H7 (cell line): ENCODE measurements around the gene BRD7. TPM values are rescaled to one million over a fixed set of nuclear protein-coding genes. Genes with fewer than 3 reads are reported as not detected.

Source experiments
- DNase-seq: peaks from one replicate; pipeline ENCODE4 v3.0.0; 2012
- H3K27me3 ChIP-seq: 2 replicates; pipeline ENCODE4 v1.6.0; 2011; ENCODE audit warnings: mild to moderate bottlenecking, low read length; ENCODE audit not compliant: control insufficient read depth, insufficient read depth
- H3K36me3 ChIP-seq: replicated peaks from 2 replicates; pipeline ENCODE4 v1.5.1; 2011; ENCODE audit warnings: low read length; ENCODE audit not compliant: control insufficient read depth, insufficient read depth
- H3K4me3 ChIP-seq: 2 replicates; pipeline ENCODE4 v1.5.1; 2011; ENCODE audit warnings: low read depth, mild to moderate bottlenecking, control low read depth, low read length, moderate library complexity; ENCODE audit not compliant: insufficient read depth
- total RNA-seq: library from RNA; depleted of rRNA; stranded (reverse); fragments of >200 nt; shearing (Covaris generic); gene quantifications from 2 replicates; pipeline ENCODE4 v1.2.3, GENCODE V29; 2014

Gene BRD7
- total RNA-seq, 1 experiment from 2014 or later, result 86.5 TPM

- no peak overlapping the region for H3K4me3 ChIP-seq
- peaks cover 22% of the 10 kb centered on the region for H3K36me3 ChIP-seq
- no peaks in the 10 kb centered on the region for H3K27me3 ChIP-seq
- peak; percentile 41 for DNase-seq
Measured at GRCh38 chr16:50313596-50314478, 55.0 kb downstream of the BRD7 start.

- Histone ChIP-seq H3K4me3 (no peak overlapping the region), H3K36me3 (peaks cover 19% of the 10 kb centered on the region), H3K27me3 (no peaks in the 10 kb centered on the region)
- DNase-seq, result peak; percentile 58
Measured at GRCh38 chr16:50311891-50312501, 56.8 kb downstream of the BRD7 start.

- DNase-seq, result peak; percentile 37
- no peaks in the 10 kb centered on the region for H3K27me3 ChIP-seq
- H3K4me3 ChIP-seq, result no peak overlapping the region
- H3K36me3 ChIP-seq, result peaks cover 13% of the 10 kb centered on the region
Measured at GRCh38 chr16:50311134-50311528, 57.7 kb downstream of the BRD7 start.

GRCh38 chr16:50310308-50311133 is 58.3 kb downstream of the BRD7 start:
- H3K36me3 ChIP-seq, result peaks cover 7% of the 10 kb centered on the region
- no peak overlapping the region for H3K4me3 ChIP-seq
- DNase-seq, result peak; percentile 70
- no peaks in the 10 kb centered on the region for H3K27me3 ChIP-seq

GRCh38 chr16:50309527-50310307 is 59.1 kb downstream of the BRD7 start:
- no peak overlapping the region for H3K4me3 ChIP-seq
- H3K36me3 ChIP-seq, result no peaks in the 10 kb centered on the region
- H3K27me3 ChIP-seq, result no peaks in the 10 kb centered on the region
- peak; percentile 65 for DNase-seq

- peak; percentile 50 for DNase-seq
Measured at GRCh38 chr16:50309156-50309526, 59.6 kb downstream of the BRD7 start.

GRCh38 chr16:50308237-50308965 is 60.4 kb downstream of the BRD7 start:
- Histone ChIP-seq H3K36me3 (no peaks in the 10 kb centered on the region), H3K4me3 (no peak overlapping the region), H3K27me3 (no peaks in the 10 kb centered on the region)
- DNase-seq, result peak; percentile 43

More at GRCh38 chr16:50309156-50309526, 59.6 kb downstream of the BRD7 start:
- no peaks in the 10 kb centered on the region for H3K36me3 ChIP-seq
- no peak overlapping the region for H3K4me3 ChIP-seq
- no peaks in the 10 kb centered on the region for H3K27me3 ChIP-seq

- H3K36me3 ChIP-seq, result no peaks in the 10 kb centered on the region
- no peak overlapping the region for H3K4me3 ChIP-seq
- H3K27me3 ChIP-seq, result no peaks in the 10 kb centered on the region
- DNase-seq, result peak; percentile 43
Measured at GRCh38 chr16:50306287-50306686, 62.5 kb downstream of the BRD7 start.

- H3K36me3 ChIP-seq, result no peaks in the 10 kb centered on the region
- H3K4me3 ChIP-seq, result no peak overlapping the region
- peak; percentile 79 for DNase-seq
- no peaks in the 10 kb centered on the region for H3K27me3 ChIP-seq
Measured at GRCh38 chr16:50305441-50306061, 63.2 kb downstream of the BRD7 start.

GRCh38 chr16:50304467-50305440 is 64.0 kb downstream of the BRD7 start:
- no peaks in the 10 kb centered on the region for H3K36me3 ChIP-seq
- peak; percentile 43 for DNase-seq
- H3K27me3 ChIP-seq, result no peaks in the 10 kb centered on the region
- H3K4me3 ChIP-seq, result no peak overlapping the region

- Histone ChIP-seq H3K27me3 (no peaks in the 10 kb centered on the region), H3K4me3 (no peak overlapping the region), H3K36me3 (no peaks in the 10 kb centered on the region)
- peak; percentile 42 for DNase-seq
Measured at GRCh38 chr16:50303605-50304466, 65.0 kb downstream of the BRD7 start.
